Ishikawa (cell line): Measurements from ENCODE around the gene NKD1.

Source experiments
- CEBPB ChIP-seq: IDR thresholded peaks from 2 replicates; pipeline ENCODE4 v1.6.1; 2012
- CREB1 ChIP-seq: IDR thresholded peaks from 2 replicates; pipeline ENCODE4 v1.6.1; 2012; ENCODE audit warnings: low read depth
- EGR1 ChIP-seq: IDR thresholded peaks from 2 replicates; pipeline ENCODE4 v1.6.1; 2012
- EP300 ChIP-seq: IDR thresholded peaks from 2 replicates; pipeline ENCODE4 v1.6.1; 2012; ENCODE audit warnings: borderline replicate concordance
- FOXM1 ChIP-seq: IDR thresholded peaks from 2 replicates; pipeline ENCODE4 v1.6.1; 2012; ENCODE audit warnings: low read depth, borderline replicate concordance
- MAX ChIP-seq: IDR thresholded peaks from 2 replicates; pipeline ENCODE4 v1.6.1; 2012
- NFIC ChIP-seq: IDR thresholded peaks from 2 replicates; pipeline ENCODE4 v1.6.1; 2012
- RAD21 ChIP-seq: IDR thresholded peaks from 2 replicates; pipeline ENCODE4 v1.6.1; 2012; ENCODE audit warnings: low read depth
- REST ChIP-seq: IDR thresholded peaks from 2 replicates; pipeline ENCODE4 v1.6.1; 2012; ENCODE audit warnings: low read depth, mild to moderate bottlenecking
- TAF1 ChIP-seq: IDR thresholded peaks from 2 replicates; pipeline ENCODE4 v1.6.1; 2012; ENCODE audit warnings: low read depth, mild to moderate bottlenecking
- TCF12 ChIP-seq: IDR thresholded peaks from 2 replicates; pipeline ENCODE4 v1.6.1; 2012; ENCODE audit warnings: low read depth
- TEAD4 ChIP-seq: IDR thresholded peaks from 2 replicates; pipeline ENCODE4 v1.6.1; 2012
- USF1 ChIP-seq: IDR thresholded peaks from 2 replicates; pipeline ENCODE4 v1.6.1; 2012
- YY1 ChIP-seq: IDR thresholded peaks from 2 replicates; pipeline ENCODE4 v1.6.1; 2012; ENCODE audit warnings: low read depth
- ZBTB7A ChIP-seq: IDR thresholded peaks from 2 replicates; pipeline ENCODE4 v1.6.1; 2012; ENCODE audit warnings: low read depth

The NKD1 gene

DNA sequence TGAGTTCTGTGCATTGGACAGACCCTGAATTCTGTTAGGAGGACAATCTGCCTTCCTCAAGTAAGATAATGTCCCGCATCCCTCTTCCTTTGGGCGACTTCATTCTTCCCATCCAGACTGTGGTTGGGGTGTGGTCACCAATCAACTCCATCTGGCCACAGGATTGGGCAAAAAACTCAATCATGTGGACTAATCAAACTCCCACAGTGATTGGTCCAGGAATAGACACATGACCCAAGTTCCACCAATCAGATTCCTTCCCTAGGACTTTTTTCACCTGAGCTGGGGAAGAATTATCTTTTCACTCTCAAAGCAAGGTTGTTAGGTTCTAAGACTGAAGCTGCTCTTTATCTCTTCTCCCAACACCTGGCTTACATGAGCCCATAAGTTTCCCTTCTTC, 13.2 kb upstream of the NKD1 start:
- TF ChIP-seq YY1 (no peak), RAD21 (no peak), REST (no peak), FOXM1 (no peak), NFIC (no peak), TEAD4 (no peak), MAX (no peak), TCF12 (no peak), CREB1 (no peak), EGR1 (no peak), ZBTB7A (no peak), USF1 (no peak), CEBPB (no peak), TAF1 (no peak), EP300 (no peak)

GRCh38 chr16:50535506-50536257, 12.5 kb upstream of the NKD1 start:
- TF ChIP-seq TEAD4 (no peak), NFIC (no peak), REST (no peak), USF1 (no peak), TAF1 (no peak), EP300 (no peak), EGR1 (no peak), TCF12 (no peak)

DNA sequence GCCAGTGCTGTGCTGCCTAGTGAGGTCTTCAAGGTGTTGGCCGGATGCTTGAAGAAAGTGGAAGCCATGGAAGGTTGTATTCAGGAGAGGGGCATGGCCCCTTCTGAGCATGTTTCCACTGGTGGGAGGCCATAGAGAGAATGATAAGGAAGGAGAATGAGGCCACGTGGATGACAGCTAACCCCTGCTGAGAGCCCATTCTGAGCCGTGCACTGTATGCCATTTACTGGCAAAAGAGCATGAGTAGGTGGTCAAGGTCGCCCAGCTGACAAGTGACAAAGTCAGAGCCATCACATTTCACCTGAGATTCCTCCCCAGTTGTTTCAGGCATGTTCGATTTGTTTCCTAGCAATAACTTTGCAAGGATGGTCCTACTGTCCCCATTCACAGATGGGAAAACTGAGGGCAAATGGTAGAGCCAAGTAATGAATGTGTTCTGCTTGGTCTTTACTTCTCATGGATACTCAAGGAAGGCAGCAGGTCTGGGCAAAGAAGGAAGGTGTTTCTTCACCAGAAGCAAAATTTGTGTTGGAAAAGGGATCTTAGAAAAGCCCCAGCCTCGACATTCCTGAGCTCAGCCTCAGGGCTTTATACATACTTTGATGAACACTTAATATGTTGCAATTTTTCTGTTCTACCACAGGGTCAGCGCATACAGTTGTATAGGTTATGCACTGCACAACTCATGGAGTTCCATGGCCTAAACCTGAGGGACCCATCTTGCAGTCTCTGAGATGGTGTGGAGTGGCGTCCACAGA, 10.5 kb upstream of the NKD1 start:
- TF ChIP-seq USF1: no peak
- no peak for TF ChIP-seq CREB1
- TF ChIP-seq NFIC: no peak
- no peak for TF ChIP-seq TCF12
- TF ChIP-seq TAF1: no peak
- no peak for TF ChIP-seq EP300
- TF ChIP-seq RAD21: no peak
- TF ChIP-seq ZBTB7A: no peak
- no peak for TF ChIP-seq MAX
- no peak for TF ChIP-seq FOXM1
- TF ChIP-seq YY1: no peak
- no peak for TF ChIP-seq CEBPB
- no peak for TF ChIP-seq TEAD4
- TF ChIP-seq EGR1: no peak
- TF ChIP-seq REST: no peak
